Osteocyte (in vitro differentiated cells): ENCODE measurements around the gene GPC1. TPM values are rescaled to one million over a fixed set of nuclear protein-coding genes. Genes with fewer than 3 reads are reported as not detected.

Source experiments
- DNase-seq: peaks from one replicate; pipeline ENCODE4 v3.0.0; 2021; ENCODE audit warnings: mixed read lengths; ENCODE audit not compliant: unreplicated experiment; ENCODE audit errors: extremely low spot score
- H3K27ac Mint-ChIP-seq: one replicate; pipeline ENCODE4 v1.8.0; 2021; ENCODE audit warnings: mild to moderate bottlenecking, mixed read lengths; ENCODE audit not compliant: unreplicated experiment
- H3K27me3 Mint-ChIP-seq: one replicate; pipeline ENCODE4 v1.8.0; 2021; ENCODE audit warnings: mixed read lengths; ENCODE audit not compliant: unreplicated experiment
- H3K36me3 Mint-ChIP-seq: one replicate; pipeline ENCODE4 v1.8.0; 2021; ENCODE audit warnings: mixed read lengths; ENCODE audit not compliant: unreplicated experiment
- H3K4me1 Mint-ChIP-seq: one replicate; pipeline ENCODE4 v1.8.0; 2021; ENCODE audit warnings: mixed read lengths; ENCODE audit not compliant: unreplicated experiment
- H3K4me3 Mint-ChIP-seq: one replicate; pipeline ENCODE4 v1.8.0; 2021; ENCODE audit warnings: mild to moderate bottlenecking, moderate library complexity, mixed read lengths; ENCODE audit not compliant: unreplicated experiment
- H3K9me3 Mint-ChIP-seq: one replicate; pipeline ENCODE4 v1.8.0; 2021; ENCODE audit warnings: mixed read lengths; ENCODE audit not compliant: unreplicated experiment
- CTCF ChIP-seq: fragments of 200-600 bp; sonication (generic); IDR thresholded peaks from 2 replicates; pipeline ENCODE4 v1.5.0; 2021; ENCODE audit warnings: antibody characterized with exemption, mild to moderate bottlenecking, moderate library complexity
- total RNA-seq: library from RNA; stranded (reverse); gene quantifications from 2 replicates; pipeline ENCODE4 v1.2.1, GENCODE V29; 2021

Gene GPC1
- total RNA-seq, 1 donor from 2014 or later = 148 TPM

GRCh38 chr2:240420206-240421104 lies 15.0 kb upstream of the GPC1 start:
- DNase-seq = peak; percentile 78
- Mint-ChIP-seq H3K27ac (no peak overlapping the region), H3K4me1 (no peaks in the 10 kb centered on the region), H3K36me3 (no peaks in the 10 kb centered on the region), H3K4me3 (no peak overlapping the region), H3K27me3 (no peaks in the 10 kb centered on the region), H3K9me3 (peaks cover 18% of the 10 kb centered on the region)
- no peak for TF ChIP-seq CTCF

- DNase-seq = no peak
- no peak for TF ChIP-seq CTCF
- H3K27me3 Mint-ChIP-seq = peaks cover 4% of the 10 kb centered on the region
- H3K4me1 Mint-ChIP-seq = no peaks in the 10 kb centered on the region
- no peak overlapping the region for H3K4me3 Mint-ChIP-seq
- H3K36me3 Mint-ChIP-seq = no peaks in the 10 kb centered on the region
- H3K27ac Mint-ChIP-seq = no peak overlapping the region
- peaks cover 18% of the 10 kb centered on the region for H3K9me3 Mint-ChIP-seq
Observed at GRCh38 chr2:240421381-240421780, 14.1 kb upstream of the GPC1 start.

GRCh38 chr2:240422658-240423329 lies 12.7 kb upstream of the GPC1 start:
- Mint-ChIP-seq H3K27ac (no peak overlapping the region), H3K36me3 (no peaks in the 10 kb centered on the region), H3K4me3 (no peak overlapping the region), H3K27me3 (peaks cover 5% of the 10 kb centered on the region), H3K9me3 (peaks cover 18% of the 10 kb centered on the region), H3K4me1 (no peaks in the 10 kb centered on the region)
- TF ChIP-seq CTCF = no peak
- no peak for DNase-seq

- no peaks in the 10 kb centered on the region for H3K4me1 Mint-ChIP-seq
- peaks cover 5% of the 10 kb centered on the region for H3K27me3 Mint-ChIP-seq
- no peaks in the 10 kb centered on the region for H3K36me3 Mint-ChIP-seq
- H3K9me3 Mint-ChIP-seq = peaks cover 11% of the 10 kb centered on the region
- peak; percentile 78 for DNase-seq
- H3K4me3 Mint-ChIP-seq = no peak overlapping the region
- no peak overlapping the region for H3K27ac Mint-ChIP-seq
- no peak for TF ChIP-seq CTCF
Observed at GRCh38 chr2:240423788-240424191, 11.7 kb upstream of the GPC1 start.
